ENCODE data around the gene CENPP.

DNA sequence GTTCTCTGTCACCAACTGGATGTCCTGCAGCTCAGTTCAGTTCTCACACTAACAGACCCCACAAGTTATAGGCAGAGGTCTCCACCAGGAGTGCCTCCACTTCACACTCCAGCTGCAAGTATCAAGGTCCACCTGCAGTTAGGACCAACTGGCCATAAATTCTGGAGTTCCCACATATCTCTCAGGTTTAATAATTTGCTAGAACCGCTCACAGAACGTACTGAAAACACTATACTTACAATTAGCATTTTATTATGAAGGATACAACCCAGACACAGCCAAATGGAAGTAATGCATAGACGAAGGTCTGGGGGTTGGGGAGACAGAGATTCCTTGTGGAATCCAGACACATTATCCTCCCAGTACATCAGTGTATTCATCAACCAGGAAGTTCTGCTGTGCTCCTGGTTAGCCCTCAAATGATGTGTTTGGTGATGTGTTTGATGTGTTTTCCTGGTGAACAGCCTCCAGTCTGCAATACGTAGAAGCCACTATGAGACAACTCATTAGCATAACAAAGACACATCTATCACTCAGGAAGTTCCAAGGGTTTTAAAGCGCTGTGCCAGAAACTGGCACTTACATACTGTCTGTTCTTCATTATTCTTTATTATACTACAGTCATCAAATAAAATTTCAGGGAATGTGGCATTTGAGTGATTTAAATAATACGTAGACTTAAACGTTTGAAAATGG is 53.3 kb downstream of the CENPP start:
- no peak for TF ChIP-seq POLR2A (IDR thresholded peaks at IDR 0.05)
- TF ChIP-seq, protein P1, sequence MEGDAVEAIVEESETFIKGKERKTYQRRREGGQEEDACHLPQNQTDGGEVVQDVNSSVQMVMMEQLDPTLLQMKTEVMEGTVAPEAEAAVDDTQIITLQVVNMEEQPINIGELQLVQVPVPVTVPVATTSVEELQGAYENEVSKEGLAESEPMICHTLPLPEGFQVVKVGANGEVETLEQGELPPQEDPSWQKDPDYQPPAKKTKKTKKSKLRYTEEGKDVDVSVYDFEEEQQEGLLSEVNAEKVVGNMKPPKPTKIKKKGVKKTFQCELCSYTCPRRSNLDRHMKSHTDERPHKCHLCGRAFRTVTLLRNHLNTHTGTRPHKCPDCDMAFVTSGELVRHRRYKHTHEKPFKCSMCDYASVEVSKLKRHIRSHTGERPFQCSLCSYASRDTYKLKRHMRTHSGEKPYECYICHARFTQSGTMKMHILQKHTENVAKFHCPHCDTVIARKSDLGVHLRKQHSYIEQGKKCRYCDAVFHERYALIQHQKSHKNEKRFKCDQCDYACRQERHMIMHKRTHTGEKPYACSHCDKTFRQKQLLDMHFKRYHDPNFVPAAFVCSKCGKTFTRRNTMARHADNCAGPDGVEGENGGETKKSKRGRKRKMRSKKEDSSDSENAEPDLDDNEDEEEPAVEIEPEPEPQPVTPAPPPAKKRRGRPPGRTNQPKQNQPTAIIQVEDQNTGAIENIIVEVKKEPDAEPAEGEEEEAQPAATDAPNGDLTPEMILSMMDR (IDR thresholded peaks at IDR 0.05): no peak
